NCI-H2171 treated with DMSO at 0.1 percent for 48 hours (cell line): ENCODE results near the gene PGAP1.
A peak's percentile ranks its signal among the peaks of the same experiment; 100 is the strongest.

Experiments
- DNase-seq: peaks from one replicate; lab custom pipeline; 2025; lab: John Stamatoyannopoulos, UW

PGAP1 gene

GRCh38 chr2:196951973-196952372 lies 25.5 kb upstream of the PGAP1 start:
- no peak for DNase-seq

GRCh38 chr2:196949116-196949515 lies 22.6 kb upstream of the PGAP1 start:
- DNase-seq = no peak

- no peak for DNase-seq
Measured at GRCh38 chr2:196944570-196944969, 18.1 kb upstream of the PGAP1 start.

GRCh38 chr2:196941398-196942078 lies 15.0 kb upstream of the PGAP1 start:
- no peak for DNase-seq

GRCh38 chr2:196939371-196939770 lies 12.9 kb upstream of the PGAP1 start:
- DNase-seq = no peak

GRCh38 chr2:196935432-196935831 lies 8.9 kb upstream of the PGAP1 start:
- DNase-seq = no peak

GRCh38 chr2:196934672-196935071 lies 8.2 kb upstream of the PGAP1 start:
- DNase-seq = no peak

GRCh38 chr2:196931555-196931954 lies 5.0 kb upstream of the PGAP1 start:
- DNase-seq = no peak

GRCh38 chr2:196927376-196928225 lies 1.1 kb upstream of the PGAP1 start:
- no peak for DNase-seq

GRCh38 chr2:196925768-196926561 lies 542 bp downstream of the PGAP1 start:
- DNase-seq = peak; percentile 92

GRCh38 chr2:196925051-196925767 lies 1.3 kb downstream of the PGAP1 start:
- DNase-seq = peak; percentile 92

GRCh38 chr2:196924051-196924450 lies 2.5 kb downstream of the PGAP1 start:
- DNase-seq = no peak

- no peak for DNase-seq
Measured at GRCh38 chr2:196918927-196919326, 7.6 kb downstream of the PGAP1 start.

GRCh38 chr2:196917802-196918201 lies 8.7 kb downstream of the PGAP1 start:
- DNase-seq = no peak

- no peak for DNase-seq
Measured at GRCh38 chr2:196915507-196916189, 10.9 kb downstream of the PGAP1 start.

- DNase-seq = no peak
Measured at GRCh38 chr2:196914867-196915460, 11.5 kb downstream of the PGAP1 start.

GRCh38 chr2:196913691-196914090 lies 12.8 kb downstream of the PGAP1 start:
- no peak for DNase-seq

GRCh38 chr2:196905365-196905764 lies 21.1 kb downstream of the PGAP1 start:
- DNase-seq = peak; percentile 32

- no peak for DNase-seq
Measured at GRCh38 chr2:196902828-196903227, 23.7 kb downstream of the PGAP1 start.

- DNase-seq = no peak
Measured at GRCh38 chr2:196900843-196901242, 25.7 kb downstream of the PGAP1 start.

GRCh38 chr2:196899976-196900375 lies 26.5 kb downstream of the PGAP1 start:
- DNase-seq = no peak
